ELR (cell line): ENCODE results near the gene MBOAT2.
"Not testable (repeated sequence)": the region's sequence is repeated elsewhere in the genome, so short reads cannot be mapped to it uniquely, and the experiment has no call there.

ENCODE experiments used
- DNase-seq: peaks from one replicate; pipeline ENCODE4 v3.0.0-alpha.2; 2015; ENCODE audit warnings: low read depth

Gene MBOAT2

DNA sequence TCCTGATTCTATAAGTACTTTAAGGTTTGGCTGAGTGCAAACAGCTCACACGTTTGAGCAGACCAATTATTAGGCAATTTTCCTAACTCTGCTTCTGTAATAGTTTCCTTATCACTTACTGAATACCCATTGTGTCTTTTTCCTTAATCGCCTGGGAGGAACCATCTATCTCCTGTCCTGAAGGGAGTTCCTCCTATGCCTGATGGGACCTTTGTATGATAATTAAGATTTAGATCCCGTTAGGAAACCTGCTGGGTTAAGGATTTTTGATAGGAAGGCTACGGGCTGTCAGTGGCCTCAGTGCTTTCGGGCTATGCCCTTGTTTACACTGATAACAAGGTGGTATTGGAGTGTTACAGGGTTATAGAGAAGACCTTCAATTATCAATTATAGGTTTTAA lies 106.8 kb downstream of the MBOAT2 start:
- DNase-seq: not testable (repeated sequence)

DNA sequence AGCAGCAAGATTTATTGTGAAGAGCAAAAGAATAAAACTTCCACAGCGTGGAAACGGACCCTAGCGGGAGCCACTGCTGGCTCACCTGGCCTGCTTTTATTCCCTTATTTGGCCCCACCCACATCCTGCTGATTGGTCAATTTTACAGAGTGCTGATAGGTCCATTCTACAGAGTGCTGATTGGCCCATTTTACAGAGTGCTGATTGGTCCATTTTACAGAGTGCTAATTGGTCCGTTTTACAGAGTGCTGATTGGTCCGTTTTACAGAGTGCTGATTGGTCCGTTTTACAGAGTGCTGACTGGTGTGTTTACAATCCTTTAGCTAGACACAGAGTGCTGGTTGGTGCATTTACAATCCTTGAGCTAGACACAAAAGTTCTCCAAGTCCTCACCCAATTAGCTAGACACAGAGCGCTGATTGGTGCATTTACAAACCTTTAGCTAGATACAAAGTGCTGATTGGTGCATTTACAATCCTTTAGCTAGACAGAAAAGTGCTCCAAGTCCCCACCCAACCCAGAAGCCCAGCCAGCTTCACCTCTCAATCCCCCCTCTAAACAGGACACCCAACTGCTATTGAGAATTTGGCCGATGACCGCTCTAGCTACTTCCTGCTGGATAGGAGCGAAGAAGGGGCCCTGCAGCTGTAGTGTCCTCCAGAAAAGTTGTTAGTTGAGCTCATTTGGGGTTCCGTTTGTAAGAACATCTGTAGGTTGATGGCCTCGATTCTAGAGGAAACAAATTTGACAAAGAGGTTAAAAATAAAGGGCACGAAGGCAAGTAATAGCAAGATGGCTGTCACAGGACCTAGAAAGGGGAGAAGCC lies 108.2 kb downstream of the MBOAT2 start:
- DNase-seq: not testable (repeated sequence)

DNA sequence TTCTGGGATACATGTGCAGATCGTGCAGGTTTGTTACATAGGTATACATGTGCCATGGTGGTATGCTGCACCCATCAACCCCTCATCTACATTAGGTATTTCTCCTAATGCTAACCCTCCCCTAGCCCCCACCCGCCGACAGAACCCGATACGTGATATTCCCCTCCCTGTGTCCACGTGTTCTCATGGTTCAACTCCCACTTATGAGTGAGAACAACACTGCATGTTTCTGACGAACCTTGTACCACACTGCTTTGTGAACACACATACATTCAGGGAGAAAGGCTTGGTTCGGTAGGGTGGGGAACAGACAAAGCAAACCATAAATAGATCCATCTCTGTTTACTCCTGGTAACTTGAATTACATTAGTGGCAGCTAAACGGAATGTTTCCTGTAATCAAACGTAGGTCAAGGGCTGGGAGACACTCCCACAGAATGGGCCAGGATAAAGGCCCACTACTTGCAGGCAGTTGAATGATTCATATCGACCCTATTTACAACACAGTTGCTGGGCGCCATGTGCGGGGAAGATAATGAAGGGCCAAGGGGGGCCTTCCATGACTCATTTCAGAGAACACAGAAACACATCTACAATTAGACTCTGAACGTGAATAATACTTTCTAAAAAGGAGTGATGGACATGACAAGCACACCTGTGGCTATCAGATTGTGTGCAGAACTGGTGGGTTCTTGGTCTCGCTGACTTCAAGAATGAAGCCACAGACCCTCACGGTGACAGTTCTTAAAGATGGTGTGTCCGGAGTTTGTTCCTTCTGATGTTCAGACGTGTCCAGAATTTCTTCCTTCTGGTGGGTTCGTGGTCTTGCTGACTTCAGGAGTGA lies 109.3 kb downstream of the MBOAT2 start:
- no peak for DNase-seq

DNA sequence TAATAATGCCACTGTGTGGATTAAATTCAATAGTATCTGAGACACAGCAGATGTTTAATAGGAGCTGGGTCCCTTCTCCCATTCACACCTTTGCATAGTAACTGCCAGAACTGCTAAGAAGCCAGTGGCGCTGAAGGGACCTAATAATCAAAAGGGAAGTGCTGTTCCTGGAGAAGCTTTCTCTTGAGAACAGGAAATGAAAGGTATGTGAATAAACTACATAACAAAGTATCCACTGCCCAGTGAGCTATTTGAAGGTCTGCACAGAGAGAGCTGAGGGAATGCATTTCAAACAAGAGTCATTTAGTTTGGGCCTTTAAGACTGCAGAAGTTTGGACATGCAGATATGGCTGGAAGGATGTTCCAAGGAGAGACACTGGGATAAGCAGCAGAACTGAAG lies 110.0 kb downstream of the MBOAT2 start:
- no peak for DNase-seq

DNA sequence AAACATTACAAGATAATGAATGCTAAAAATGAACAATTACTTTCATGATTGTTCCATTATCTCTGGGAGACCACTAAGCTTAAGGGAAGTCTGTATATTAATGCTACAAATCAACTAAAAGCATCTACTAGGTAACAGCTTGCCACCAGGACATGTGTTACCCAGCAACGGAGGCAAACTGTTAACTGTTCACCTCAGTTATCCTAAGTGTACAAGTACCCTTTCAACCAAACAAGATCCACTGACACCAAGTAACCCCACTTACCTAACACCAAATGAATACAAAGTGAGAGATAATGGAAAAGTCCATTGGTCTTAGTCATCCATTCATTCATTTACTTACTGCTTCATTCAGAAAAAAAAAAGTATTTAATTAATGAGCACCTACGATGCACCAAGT lies 111.4 kb downstream of the MBOAT2 start:
- no peak for DNase-seq

DNA sequence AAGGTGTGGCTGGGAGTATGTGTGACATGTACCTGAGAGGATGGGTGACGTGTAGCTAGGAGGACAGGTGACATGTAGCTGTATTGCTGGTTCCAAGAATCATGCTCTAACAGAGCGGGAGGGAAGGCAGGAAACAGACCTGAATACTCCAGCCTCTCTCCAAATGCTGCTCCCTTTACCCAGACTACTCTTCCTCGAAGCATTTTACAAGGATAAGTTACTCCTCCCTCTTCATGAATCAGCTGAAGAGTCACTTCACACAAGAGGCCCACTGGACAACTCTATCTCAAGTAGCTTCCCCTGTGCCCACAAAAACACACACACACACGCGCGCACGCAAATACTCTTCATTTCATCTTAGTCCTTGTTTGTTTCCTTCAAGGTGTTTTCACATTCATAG lies 113.5 kb downstream of the MBOAT2 start:
- peak; percentile 5 for DNase-seq

DNA sequence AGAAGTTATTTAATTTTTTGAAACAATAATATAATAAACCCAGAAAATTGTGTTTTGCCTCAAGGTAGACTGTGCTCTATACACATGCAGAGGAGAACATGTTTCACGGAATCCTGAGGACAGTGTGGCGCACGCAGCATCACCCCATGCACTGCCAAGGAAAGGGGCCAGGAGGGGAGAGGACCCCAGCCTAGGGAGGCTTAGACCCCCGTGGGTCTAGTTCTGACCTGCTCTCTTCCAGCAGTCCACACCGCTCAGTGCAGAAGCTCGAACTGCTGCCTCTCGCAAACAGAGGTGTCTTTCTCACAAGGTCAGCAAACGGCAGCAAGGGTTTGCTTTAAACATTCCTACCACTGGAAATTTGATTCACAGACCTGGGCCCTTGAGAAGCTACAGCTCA lies 114.5 kb downstream of the MBOAT2 start:
- DNase-seq: no peak

DNA sequence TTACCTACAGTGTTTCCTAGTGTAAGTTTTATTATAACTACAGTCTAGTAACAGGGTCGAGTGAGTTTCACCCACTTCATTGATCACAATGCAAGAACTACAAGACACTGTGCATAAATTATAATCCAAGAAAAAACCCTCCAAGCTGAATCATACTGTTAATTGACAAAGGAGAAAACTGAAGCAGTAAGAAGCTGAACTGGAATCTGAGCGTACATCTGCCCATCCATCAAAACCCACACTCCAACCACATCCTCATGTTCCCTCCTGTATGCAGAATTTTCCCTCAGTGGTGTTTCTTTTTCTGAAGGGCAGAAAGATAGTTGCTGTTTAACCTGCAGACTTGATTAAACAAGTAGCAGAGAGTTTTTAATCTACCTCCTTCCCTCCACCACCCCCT lies 116.6 kb downstream of the MBOAT2 start:
- DNase-seq: no peak

DNA sequence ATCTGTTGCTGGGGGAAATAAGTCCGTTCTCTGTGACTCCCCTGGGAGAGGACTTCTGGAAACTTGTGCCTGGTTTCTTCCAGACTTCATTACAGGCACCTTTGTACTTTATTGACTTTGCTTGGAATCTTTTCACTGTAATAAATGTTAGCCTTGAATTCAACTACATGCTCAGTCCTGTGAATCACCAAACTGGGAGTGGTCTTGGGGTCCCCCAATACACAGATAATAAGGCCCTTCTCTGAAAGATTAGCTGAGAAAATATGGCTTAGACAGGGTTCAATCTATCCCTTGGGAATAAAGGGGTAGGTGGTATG lies 117.3 kb downstream of the MBOAT2 start:
- DNase-seq: no peak

DNA sequence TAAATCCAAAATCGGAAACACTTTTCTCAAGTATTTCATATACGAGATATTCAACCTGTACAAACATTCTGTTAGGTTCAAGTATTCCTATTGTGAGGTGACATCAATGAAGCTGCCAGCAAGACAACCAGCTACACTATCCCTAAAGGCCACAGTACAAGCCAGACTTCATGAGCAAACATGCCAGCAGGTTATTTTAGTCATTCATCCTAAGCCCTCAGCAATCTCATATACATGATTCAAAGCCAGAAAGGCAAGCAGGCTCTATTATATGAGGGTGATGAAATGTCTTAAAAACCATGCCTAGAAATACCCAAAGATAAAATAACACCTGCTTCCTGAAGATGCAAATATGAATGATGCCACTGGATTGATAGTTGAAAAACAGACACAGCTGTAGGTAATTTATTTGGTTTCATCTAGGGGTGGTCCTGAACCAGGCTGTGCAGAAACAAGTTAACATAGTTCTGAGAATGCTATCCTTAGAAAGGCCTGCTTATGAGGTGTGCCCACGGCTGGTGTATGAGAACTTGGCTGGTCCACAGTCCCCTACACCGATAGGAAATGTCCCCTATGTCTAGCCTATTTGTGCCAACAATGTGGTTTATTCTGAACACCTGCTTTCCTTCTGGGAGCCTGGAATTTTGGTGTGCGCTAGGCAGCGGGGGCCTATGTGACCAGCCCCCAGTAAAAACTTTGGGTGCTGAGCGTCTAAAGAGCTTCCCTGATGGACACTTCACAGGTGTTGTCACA lies 117.9 kb downstream of the MBOAT2 start:
- DNase-seq: no peak

DNA sequence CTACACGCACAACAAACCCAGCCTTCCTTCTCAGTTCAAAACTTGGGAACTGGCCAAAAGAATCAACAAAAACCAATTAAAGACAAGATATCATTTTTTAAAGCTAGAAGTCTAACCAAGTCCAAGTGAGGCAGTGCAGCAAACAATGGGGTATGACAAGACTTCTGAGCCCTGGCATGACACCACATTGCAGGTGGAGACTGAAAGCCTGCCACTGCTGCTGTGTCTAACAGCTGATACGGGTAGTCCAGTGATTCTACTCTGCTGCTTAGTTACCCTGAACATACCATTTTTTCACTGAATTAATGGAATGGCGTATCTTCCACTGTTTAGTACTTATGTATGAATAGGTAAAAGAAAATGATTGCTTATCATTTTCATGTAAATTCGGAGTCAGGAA lies 118.7 kb downstream of the MBOAT2 start:
- no peak for DNase-seq

DNA sequence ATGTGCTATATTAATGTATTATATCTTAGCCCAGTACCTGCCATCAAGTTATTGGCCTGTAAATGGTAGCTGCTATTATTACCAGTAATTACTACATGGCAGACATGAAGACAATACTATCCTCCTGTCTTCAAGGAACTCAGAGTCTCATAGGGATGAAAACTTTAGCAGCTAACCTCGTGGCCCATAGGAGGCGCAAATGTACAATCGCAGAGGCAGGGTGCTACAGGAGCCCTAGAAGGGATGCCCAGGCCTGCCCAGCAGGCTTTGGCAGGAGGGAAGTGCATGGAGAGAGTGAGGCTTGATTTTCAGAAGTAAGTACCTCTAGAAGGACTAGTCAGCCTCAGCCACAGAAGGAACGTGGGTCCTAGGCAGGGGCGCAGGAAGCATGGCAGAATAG lies 121.4 kb downstream of the MBOAT2 start:
- peak; percentile 31 for DNase-seq

DNA sequence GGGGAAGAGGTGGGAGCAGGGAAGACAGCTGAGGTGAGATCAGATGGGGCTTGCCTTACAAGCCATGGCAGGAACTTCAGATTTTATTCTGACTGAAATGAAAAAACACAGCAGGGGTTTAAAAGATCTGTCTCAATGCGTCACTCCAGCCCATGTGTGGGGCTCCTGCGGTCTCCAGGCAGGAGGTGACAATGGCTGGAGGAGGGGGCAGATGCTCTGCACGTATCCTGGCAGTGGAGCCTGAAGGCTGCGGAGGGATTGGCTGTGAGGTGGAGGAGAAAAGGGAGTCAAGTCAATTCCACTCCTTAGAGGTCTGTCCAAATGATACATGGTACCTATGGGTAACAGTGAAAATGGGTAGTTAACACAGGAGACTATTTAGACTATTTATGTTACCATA lies 125.6 kb downstream of the MBOAT2 start:
- no peak for DNase-seq

DNA sequence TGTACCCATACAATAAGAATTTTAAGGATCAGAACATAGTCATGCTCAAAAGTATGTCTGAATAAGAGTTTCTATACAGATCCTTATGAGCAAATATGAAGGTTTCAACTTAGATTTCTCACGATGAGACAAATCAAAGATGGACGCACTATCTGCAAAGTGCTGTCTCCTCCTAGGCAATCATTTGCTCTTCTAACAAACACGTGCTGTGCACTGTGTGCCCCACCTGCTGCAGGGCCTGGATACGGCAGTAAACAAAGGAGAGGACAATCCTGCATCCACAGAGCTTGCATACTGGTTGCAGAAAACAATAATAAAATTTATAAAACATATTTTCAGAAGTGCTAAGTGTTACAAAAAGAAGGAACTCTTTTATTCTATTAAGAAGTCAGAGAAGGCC lies 126.2 kb downstream of the MBOAT2 start:
- no peak for DNase-seq

DNA sequence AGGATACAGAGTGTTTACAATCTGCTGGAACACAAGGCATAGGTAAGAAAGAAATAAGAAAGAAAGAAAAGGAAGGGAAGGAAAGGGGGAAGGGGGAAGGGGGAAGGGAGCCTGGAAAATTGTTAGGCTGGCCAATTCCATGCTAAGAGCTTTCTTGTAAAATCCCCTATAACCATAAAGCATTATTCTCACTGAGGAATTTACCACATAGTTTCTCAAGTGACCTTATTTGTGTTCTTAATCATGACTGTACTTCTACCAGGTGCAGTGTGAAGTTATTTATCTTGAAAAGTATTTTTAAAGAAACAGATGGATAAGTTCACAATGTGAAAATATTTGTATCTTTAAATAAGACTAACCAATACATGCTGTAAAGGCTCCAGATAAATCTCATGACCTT lies 126.9 kb downstream of the MBOAT2 start:
- no peak for DNase-seq

DNA sequence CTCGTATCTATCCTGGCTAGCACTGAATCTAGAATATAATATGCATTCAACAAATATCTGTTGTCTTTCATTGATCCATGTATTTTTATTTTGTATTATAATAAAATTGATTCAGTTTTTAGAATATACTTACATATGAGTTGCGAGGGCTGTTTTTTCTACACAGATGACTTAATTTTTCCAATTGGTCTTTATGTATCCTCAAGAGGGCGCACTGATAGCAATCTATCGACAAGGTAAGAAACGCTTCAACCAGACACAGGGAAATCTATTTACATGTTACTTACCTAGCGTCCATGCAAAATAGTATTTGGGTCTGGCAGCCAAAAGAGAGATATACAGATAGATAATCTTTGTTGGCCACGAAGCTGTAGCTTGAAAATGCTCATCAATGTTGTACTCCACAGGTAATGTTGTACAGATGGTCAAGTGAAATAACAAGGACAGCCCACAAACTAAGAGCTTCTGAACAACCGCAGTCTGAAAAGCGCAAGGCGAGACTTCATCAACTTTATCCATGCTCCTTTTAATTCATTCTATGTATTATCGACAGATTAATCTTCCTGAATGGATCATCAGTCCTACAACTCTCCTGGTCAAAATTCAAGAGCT lies 130.6 kb downstream of the MBOAT2 start:
- DNase-seq: peak; percentile 71

DNA sequence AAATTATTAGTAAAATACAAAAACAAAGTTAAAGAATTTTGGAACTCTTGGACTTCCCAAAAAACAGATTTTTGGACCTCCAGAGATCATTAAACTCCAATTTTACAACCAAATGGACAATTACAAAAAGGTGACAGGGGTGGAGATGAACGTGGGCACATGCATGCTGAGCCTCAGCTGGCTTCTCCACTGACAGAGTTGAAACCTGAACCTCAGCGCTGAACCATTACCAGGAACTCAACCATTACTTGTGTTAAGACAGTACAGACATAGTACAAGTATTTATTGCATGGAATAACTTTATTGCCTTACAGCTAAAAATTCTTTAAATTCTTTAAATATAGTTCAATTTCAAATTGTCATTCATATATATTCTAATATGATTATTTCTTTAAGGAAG lies 133.0 kb downstream of the MBOAT2 start:
- no peak for DNase-seq

DNA sequence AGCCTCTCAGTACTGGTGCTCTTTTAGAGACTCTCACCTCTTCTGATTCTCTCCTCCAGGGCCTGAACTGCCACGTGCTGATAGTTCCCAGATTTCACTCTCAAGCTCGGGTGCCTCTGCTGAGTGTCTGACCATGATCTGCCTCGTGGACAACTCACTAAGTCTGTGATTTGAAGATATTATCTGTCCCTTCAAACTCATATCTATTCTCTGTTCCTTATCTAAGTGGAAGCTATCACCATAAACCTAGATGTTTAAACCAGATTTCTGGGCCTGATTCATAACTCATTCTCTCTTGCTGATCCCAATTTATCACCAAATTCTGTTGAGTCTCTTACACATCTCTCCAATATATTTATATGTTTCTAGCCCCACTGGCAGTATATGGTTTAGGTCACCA lies 136.1 kb downstream of the MBOAT2 start:
- no peak for DNase-seq

DNA sequence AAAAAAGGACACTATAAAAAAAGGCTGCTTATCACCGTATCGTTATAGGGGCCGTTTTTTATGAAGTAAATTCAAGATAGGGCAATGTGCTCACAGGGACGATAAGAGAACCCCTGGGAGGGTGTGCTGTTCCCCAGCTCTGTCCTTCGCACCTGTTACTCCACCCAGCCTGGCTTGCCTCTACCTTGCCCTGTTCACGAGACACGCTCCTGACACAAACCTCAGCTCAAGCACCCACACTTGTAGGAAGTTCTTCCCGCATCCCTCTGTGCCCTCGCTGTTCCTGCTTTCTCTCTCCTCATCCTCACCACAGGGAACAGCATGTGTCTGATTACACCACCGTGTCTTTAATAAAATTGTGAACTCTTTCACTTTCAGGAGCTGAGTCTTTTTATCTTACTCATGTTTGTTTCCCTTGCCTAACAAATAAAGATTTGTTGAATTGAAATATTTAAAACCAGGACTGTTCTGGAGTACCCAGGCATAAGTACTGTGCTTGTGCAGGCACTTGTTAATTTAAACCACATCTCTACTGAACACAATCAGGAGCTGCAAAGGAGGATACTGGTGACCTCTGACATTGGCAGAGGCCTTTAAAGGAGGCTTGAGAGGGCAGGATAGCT lies 140.0 kb downstream of the MBOAT2 start:
- DNase-seq: no peak

DNA sequence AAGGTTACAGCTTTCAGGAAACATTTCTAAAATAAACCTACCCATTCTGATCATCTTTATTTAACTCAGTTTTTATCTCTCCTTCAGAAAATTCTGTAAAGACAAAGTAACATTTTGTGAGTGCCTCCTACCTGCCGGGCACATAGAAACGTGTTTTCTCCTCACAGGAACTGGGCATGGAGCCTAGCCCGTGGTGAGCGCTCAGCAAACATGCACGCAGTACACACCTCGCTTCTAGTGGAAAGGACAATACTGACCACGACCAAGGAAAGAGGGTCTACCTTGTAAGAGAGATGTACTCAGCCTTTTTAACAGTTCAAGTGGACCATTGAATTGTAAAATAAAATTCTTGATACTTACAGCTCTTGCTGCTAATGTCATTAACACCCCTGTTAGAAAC lies 141.3 kb downstream of the MBOAT2 start:
- DNase-seq: no peak

DNA sequence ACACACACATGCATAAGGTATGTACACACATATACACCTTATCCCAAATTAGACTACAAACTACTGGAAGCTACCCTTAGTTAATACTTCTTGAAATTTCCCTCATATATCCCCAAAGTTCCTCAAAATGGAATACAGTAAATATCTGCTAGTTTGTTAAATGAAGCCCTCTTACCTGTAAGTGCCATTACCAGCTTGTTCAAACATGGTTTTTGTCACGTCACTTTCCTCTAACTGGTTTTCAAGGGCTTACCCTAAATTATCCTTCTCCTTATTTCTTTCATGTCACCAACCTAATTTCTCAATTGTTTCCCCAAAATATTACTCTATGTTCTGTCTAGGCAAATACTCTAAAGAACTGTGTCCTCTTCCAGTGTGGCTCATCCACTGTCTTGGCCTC lies 141.7 kb downstream of the MBOAT2 start:
- no peak for DNase-seq

DNA sequence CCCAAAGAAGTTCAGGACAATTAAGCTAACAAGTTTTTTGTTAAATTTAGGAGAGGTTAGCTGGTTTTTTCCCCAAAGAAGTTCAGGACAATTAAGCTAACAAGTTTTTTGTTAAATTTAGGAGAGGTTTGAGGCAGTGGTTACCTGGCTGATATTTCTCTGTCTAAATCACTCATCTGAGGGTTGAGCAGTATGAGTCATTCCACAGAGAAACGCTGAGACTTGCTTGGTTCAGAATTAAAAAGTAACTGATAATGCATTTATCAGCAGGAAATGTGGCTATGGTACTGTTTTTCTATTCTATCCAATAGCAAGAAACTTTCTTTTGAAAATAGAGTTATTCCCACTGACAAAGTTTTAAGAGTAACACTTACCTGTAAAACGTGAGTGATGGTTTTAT lies 143.2 kb downstream of the MBOAT2 start:
- no peak for DNase-seq
